ENCODE results near the gene CAV2. TPM values are rescaled to one million over a fixed set of nuclear protein-coding genes. Genes with fewer than 3 reads are reported as not detected.

Gene CAV2
- total and polyA plus RNA-seq, 3 donors from 2014 or later: 33.0 to 40.2 (median 33.5) TPM

DNA sequence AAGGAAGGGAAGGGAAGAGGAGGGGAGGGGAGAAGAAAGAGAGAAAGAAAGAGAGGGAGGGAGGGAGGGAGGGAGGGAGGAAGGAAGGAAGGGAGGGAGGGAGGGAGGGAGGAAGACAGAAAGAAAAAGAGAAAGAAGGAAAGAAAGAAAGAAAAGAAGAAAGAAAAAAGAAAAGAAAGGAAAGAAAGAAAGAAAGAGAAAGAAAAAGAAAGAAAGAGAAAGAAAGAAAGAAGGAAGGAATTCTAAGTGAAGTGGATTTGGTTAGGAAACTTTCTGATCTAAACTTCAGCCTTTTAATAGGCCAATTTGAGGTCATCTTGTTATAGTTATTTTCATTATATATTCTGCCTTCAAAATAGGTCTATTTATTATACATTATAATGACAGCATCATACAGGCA is 4.3 kb downstream of the CAV2 start:
- no peaks in the 10 kb centered on the region for H3K27me3 ChIP-seq
- DNase-seq: no peak
- intact Hi-C loops (cut with DNase I; ENCODE audit: low total_unique reads): no loop called here
- peak overlapping the region in 1 of 2 donors; percentile 93 for H3K27ac ChIP-seq
- TF ChIP-seq, protein P1, sequence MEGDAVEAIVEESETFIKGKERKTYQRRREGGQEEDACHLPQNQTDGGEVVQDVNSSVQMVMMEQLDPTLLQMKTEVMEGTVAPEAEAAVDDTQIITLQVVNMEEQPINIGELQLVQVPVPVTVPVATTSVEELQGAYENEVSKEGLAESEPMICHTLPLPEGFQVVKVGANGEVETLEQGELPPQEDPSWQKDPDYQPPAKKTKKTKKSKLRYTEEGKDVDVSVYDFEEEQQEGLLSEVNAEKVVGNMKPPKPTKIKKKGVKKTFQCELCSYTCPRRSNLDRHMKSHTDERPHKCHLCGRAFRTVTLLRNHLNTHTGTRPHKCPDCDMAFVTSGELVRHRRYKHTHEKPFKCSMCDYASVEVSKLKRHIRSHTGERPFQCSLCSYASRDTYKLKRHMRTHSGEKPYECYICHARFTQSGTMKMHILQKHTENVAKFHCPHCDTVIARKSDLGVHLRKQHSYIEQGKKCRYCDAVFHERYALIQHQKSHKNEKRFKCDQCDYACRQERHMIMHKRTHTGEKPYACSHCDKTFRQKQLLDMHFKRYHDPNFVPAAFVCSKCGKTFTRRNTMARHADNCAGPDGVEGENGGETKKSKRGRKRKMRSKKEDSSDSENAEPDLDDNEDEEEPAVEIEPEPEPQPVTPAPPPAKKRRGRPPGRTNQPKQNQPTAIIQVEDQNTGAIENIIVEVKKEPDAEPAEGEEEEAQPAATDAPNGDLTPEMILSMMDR (IDR thresholded peaks at IDR 0.05): no peak
- no peak for TF ChIP-seq POLR2A (IDR thresholded peaks at IDR 0.05)
- H3K36me3 ChIP-seq (ENCODE audit: low read depth, missing control alignments): no peaks in the 10 kb centered on the region
- no peaks in the 10 kb centered on the region for H3K9me3 ChIP-seq
- H3K4me1 ChIP-seq: peaks cover 11% of the 10 kb centered on the region
- no peak overlapping the region for H3K4me3 ChIP-seq

DNA sequence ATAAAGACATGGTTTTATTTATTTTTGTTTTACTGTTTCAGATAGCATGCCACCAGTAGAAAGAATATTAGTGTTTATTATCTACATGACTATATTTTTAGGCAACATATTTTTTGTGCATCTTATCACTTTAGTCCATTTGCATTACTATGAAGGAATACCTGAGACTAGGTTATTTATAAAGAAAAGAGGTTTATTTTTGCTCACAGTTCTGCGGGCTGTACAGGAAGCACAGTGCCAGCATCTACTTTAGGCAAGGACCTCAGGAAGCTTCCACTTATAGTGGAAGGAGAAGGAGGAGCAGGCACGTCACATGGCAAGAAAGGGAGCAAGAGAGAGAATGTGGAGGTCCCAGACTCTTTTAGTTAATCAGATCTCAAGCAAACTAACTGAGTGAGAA is 5.7 kb downstream of the CAV2 start:
- H3K4me1 ChIP-seq: peaks cover 11% of the 10 kb centered on the region
- intact Hi-C loops (cut with DNase I; ENCODE audit: low total_unique reads): no loop called here
- H3K9me3 ChIP-seq: no peaks in the 10 kb centered on the region
- no peak overlapping the region for H3K4me3 ChIP-seq
- TF ChIP-seq POLR2A (IDR thresholded peaks at IDR 0.05): no peak
- TF ChIP-seq, protein P1 (IDR thresholded peaks at IDR 0.05): no peak
- 46 to 47% methylated on average over 2 of the region's 2 CpGs for WGBS, 2 donors
- no peaks in the 10 kb centered on the region for H3K27me3 ChIP-seq
- no peak for DNase-seq
- peak overlapping the region in 1 of 2 donors; percentile 28 for H3K27ac ChIP-seq
- H3K36me3 ChIP-seq (ENCODE audit: low read depth, missing control alignments): no peaks in the 10 kb centered on the region

DNA sequence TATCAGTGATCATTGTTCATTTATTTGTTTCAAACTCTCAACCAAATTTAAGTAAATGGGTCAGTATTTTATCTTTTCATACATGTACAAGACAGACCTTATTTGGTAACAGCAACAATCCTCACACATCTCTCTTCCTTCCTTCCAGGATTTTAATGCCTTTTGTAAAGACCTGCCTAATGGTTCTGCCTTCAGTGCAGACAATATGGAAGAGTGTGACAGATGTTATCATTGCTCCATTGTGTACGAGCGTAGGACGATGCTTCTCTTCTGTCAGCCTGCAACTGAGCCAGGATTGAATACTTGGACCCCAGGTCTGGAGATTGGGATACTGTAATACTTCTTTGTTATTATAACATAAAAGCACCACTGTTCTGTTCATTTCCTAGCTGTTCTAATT is 6.3 kb downstream of the CAV2 start:
- Histone ChIP-seq H3K27me3 (no peaks in the 10 kb centered on the region), H3K9me3 (no peaks in the 10 kb centered on the region), H3K4me3 (no peak overlapping the region), H3K27ac (peak overlapping the region in 1 of 2 donors; percentile 28), H3K36me3 (ENCODE audit: low read depth, missing control alignments) (no peaks in the 10 kb centered on the region), H3K4me1 (peaks cover 11% of the 10 kb centered on the region)
- intact Hi-C loops (cut with DNase I; ENCODE audit: low total_unique reads): no loop called here
- 64 to 67% methylated on average over 3 of the region's 3 CpGs for WGBS, 2 donors
- TF ChIP-seq, protein P1 (IDR thresholded peaks at IDR 0.05): no peak
- TF ChIP-seq POLR2A (IDR thresholded peaks at IDR 0.05): no peak
- no peak for DNase-seq

DNA sequence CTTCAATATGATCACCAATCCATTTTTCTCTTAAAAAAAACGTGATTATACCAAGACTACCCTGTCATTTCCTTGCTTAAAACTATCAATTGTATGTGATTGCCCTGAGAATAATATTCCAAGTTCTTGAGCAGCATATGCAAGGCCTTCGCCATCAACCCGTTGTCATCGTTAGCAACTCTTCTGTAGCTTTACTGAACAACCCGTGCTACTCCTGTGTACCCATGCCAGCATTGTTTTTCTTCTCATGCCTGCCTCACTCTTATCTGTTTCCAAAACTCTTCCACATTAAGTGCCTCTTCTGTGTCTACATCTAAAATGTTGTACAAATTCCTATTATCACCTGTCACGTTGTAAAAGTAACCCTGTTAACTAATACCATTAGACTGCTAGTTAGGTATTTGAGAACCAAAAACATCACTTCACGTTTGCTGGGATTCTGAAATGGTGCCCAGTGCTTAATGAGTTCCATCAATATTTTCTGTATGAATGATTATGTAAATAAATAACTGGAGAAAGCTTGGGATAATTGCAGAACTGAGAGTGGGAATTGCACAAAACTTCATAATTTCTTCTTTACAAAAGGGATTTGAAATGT is 10.5 kb downstream of the CAV2 start:
- Histone ChIP-seq H3K27me3 (no peaks in the 10 kb centered on the region), H3K4me3 (no peak overlapping the region), H3K36me3 (ENCODE audit: low read depth, missing control alignments) (no peaks in the 10 kb centered on the region), H3K9me3 (no peaks in the 10 kb centered on the region), H3K27ac (no peak overlapping the region), H3K4me1 (no peaks in the 10 kb centered on the region)
- WGBS, 2 donors: 74 to 81% methylated on average over 7 of the region's 7 CpGs
- TF ChIP-seq, protein P1 (IDR thresholded peaks at IDR 0.05): no peak
- no peak for TF ChIP-seq POLR2A (IDR thresholded peaks at IDR 0.05)
- DNase-seq: no peak
- intact Hi-C loops (cut with DNase I; ENCODE audit: low total_unique reads): no loop called here

DNA sequence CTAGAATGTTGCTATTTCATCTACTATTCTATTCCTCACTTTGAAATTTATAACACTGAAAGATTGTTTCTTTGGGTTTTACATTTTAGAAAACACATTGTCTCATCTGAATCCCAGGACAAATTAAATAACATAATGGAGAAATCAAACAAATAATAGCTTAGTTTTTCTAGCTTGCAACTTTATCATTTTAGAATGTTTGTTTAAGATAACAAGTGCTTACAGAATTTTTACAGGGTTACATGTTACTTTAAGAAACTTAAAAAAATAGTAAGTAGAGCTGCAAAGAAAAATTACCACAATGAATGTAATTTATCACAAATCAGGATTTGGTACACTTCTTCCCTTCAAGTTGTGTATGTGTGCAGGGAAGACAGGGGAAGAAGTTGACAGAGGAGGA is 11.3 kb downstream of the CAV2 start:
- Histone ChIP-seq H3K4me1 (no peaks in the 10 kb centered on the region), H3K36me3 (ENCODE audit: low read depth, missing control alignments) (no peaks in the 10 kb centered on the region), H3K27ac (peak overlapping the region in 1 of 2 donors; percentile 37), H3K9me3 (no peaks in the 10 kb centered on the region), H3K27me3 (no peaks in the 10 kb centered on the region), H3K4me3 (no peak overlapping the region)
- intact Hi-C loops (cut with DNase I; ENCODE audit: low total_unique reads): no loop called here
- TF ChIP-seq, protein P1 (IDR thresholded peaks at IDR 0.05): no peak
- TF ChIP-seq POLR2A (IDR thresholded peaks at IDR 0.05): no peak
- DNase-seq: no peak

Measured in testis (tissue), 3 donors.